Activated CD4-positive, alpha-beta T cell treated with anti-CD3 and anti-CD28 coated beads, Interleukin-2, amount 50 U/mL, for 1 hour (primary cell): ENCODE measurements around the gene CATSPER3.

ENCODE experiments used
- DNase-seq: peaks from one replicate; pipeline ENCODE4 v3.0.0-alpha.2; 2020

Gene CATSPER3

DNA sequence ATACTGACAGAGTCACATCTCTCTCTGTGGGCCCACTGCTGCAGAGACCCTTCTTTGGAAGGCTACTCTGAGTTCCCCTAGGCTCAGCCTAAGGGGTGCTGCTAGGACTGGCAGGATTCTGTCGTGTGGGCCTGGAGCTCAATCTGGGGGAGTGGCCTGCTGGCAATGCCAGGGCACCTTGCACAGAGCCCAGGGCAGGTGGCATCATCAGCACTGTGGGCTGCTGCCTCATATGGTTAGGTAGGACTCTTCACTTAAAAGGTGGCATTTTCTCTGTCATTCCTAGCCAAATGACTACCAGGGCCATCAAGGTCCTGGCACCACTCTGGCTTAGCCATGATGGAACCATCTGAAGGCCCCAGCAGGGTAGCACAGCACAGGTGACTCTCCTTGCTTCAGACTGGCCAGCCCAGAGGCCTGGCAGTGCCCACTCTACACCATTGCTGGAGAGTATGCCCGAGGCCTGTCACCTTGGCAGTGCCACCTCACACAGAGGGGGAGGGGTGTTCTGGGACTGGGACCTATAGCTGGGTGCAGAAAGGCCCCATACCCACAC lies 44.4 kb downstream of the CATSPER3 start:
- DNase-seq, result no peak

DNA sequence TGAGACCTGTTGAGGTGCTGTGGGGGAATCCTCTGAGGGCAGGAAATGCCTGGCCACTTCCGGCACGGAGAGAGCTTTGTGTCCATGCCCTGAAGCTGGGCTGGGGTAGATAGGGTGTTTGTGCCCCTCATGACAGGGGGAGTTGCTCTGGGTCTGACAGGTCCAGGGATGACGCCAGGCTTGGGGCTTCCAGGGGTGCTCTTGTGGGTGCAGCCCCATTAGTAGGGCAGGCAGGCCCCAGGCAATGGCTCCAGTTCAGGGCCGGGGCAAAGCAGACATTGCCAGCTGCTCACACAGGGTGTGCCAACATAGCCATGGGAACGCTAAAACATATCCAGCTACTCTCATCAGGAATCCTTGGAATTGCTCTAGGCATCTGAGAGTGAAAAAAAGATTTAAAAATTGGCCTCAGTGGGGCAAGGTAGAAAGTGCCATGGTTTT lies 45.3 kb downstream of the CATSPER3 start:
- no peak for DNase-seq

GRCh38 chr5:135013445-135013844 lies 45.7 kb downstream of the CATSPER3 start:
- no peak for DNase-seq

GRCh38 chr5:135013947-135014570 lies 46.4 kb downstream of the CATSPER3 start:
- DNase-seq, result no peak

DNA sequence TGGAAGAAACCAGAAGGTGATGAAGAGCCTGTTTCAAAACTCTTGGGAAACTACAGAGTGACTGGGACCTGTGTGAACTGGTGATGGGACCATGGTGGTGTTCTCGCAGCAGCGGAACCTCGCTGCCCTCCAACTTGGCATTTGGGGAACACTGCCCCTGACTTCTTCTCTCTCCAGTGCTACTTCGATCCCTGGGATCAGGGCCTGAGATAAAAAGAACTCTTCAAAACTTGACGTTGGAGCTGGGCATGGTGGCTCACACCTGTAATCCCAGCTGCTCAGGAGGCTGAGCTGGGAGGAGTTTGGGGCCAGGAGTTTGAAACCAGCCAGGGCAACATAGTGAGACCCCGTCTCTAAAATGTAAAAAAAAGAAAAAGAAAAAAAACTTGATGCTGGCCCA lies 48.2 kb downstream of the CATSPER3 start:
- DNase-seq, result no peak

GRCh38 chr5:135016861-135017290 lies 49.2 kb downstream of the CATSPER3 start:
- DNase-seq, result no peak

GRCh38 chr5:135018457-135018856 lies 50.8 kb downstream of the CATSPER3 start:
- DNase-seq, result no peak

DNA sequence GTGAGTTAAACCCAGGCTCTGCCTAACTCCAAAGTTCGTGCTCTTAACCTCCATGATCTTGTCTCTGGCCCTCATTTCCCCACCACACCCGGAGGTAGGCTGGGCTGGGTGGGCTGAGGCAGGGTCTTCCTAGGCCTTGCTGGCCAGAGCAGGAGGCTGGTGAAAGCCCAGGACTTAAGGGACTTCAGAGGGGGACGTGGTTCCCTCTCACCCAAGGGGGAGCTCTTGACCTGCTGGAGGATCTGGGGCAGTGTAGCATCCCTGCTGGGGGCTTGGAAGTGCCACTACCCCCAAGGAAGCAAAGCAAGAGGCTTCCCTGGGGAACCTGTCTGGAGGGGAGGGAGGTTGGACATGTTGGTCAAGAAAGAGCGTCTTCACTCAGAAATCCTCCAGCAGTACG lies 51.6 kb downstream of the CATSPER3 start:
- no peak for DNase-seq

DNA sequence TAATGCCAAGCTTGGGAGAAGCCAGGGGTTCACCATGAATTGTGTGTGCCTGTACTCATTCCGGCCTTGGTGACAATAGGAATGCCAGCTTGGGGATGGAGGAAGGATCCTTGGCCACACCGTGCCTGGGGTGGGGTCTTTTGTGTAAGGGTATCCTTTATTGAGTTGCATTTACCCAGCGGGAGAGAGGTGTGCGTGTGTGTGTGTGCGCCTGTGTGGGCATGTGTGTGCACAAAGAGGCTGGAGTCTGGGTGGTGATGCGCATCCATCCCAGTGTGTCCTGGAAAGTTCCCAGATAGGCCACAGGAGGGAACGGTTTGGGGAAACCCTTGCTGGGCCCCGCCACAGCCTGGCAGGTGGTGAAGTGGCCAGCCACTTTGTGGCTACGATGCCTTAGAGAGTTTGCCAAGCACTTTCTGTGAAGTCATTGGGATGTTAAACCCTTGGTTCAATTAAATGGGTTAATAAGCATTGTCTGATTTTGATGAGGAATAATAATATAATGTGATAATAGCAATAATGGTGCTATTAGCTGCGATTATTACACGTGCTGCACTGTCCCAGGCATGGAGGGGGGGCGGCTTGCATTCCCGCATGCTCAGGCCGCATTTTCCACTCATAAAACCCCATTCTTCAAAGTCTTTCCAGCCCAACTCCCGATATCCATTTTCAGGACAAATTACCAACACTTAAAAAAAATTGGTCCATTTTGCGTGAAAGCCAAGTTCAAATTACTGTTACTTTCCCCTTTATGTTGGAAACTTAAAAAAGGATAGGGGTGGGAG lies 52.6 kb downstream of the CATSPER3 start:
- DNase-seq, result no peak

DNA sequence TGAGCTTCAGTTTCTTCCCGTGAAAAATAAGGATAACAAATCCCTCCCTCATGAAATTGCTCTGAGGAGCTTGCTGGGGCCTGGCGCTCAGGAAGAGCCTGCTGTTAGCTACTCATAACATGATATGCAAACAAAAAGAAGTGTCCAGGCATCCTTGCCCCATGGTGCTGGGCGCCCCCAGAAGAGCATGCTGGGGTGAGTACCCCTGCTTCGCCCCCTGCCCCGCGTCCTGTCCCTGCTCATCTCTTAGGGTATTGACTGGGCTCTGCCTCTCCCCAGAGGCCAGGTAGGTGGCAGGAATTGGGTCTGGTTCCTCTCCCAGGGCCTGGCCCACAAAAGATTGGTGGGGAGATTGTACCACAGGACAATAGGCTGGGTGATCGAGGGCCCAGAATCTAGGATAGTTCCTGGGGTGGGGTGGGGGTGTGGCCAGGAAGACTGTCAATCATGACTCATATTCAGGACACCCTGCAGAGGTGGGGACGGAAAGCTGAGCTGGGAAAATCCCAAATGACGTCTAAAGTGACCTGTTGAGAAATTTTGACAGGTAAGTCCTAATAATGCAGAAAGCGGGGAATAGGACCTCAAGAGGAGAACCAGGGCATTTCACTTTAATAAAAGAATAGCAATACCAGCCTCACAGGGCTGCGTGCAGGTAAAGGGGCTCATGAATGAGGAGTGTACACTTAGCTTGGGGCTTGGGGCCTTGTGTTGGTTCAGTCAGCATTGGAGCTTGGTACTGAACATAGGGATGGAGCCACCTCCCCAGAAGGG lies 57.4 kb downstream of the CATSPER3 start:
- no peak for DNase-seq

- DNase-seq, result no peak
Measured at GRCh38 chr5:135025730-135026644, 58.3 kb downstream of the CATSPER3 start.

DNA sequence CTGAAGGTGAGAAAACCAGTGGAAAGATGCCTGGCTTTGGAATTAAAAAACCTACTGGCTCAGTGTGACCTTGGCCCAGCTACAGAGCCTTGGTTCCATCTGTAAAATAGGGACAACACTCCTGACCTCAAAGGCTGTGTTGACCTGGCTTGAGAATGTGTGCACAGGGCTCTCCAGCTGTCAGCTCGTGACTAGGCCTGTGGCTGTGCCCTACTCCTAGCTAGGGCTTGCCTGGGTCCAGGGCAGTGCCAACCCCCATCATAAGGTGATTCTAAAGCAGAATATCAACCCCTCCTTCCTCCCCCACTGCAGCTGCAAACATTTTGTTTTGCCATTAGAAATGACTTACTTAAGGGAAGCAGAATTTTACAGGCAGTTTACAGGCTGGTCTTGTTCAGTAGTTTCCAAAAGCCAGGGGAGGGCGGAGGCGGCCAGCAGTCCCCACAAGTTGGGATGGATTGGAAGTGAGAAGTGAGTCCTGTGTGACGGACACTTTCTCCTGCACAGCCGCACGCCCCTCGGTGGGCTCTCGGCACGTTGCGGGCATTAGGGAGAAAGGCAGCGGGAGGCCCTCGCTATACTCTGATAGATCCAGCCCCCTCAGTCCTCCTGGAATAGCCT lies 59.0 kb downstream of the CATSPER3 start:
- no peak for DNase-seq

DNA sequence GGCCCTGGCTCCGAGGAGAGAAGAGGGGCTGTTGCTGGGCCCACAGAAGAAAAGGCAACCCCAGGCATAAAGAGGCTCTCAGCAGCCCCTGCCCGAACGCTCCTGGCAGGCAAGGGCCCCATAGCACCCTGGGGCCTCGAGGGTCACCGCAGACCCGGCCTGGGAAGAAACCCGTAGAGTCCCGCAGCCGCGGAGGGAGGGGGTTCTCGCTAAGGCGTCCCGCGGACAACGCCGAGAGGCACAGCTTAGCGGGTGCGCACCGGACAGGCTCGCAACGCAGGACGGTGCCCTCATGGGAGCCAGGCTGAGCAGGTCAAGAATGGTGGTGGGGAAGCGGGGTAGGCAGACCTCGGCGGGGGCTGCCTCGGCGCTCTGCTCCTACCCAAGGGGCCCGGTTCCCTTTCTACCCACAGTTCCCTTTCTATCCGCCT lies 59.6 kb downstream of the CATSPER3 start:
- no peak for DNase-seq

- no peak for DNase-seq
Measured at GRCh38 chr5:135027697-135028615, 60.2 kb downstream of the CATSPER3 start.

DNA sequence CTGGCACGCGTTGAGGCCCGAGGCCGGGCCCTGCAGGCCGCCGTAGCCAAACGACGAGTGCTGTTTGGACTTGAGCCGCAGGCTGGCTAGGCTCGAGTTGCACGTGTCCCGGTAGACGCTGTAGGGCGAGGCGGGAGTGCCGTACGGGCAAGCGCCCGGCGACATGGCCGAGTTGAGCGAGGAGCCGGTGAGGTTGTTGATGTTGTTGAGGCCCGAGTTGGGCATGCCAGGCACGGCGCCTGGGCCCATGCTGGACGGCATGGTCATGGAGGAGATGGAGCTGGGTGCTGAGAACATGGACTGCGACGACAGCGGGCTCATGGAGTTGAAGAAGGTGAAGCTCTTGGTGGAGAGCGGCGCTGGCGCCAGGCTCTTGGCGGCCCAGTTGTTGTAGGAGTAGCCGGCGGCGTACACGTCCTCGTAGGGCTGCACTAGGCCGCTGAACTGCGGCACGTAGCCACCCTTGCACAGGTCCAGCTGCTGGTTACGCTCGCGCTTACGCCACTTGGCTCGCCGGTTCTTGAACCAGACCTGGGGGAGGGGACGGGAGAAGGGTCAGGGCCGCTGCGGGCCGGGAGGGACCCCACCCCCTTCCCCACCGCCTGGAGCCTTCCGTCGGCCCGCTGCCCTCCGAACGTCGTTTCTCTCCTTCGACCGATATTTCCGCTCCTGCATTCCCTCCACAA lies 61.2 kb downstream of the CATSPER3 start:
- DNase-seq, result no peak

DNA sequence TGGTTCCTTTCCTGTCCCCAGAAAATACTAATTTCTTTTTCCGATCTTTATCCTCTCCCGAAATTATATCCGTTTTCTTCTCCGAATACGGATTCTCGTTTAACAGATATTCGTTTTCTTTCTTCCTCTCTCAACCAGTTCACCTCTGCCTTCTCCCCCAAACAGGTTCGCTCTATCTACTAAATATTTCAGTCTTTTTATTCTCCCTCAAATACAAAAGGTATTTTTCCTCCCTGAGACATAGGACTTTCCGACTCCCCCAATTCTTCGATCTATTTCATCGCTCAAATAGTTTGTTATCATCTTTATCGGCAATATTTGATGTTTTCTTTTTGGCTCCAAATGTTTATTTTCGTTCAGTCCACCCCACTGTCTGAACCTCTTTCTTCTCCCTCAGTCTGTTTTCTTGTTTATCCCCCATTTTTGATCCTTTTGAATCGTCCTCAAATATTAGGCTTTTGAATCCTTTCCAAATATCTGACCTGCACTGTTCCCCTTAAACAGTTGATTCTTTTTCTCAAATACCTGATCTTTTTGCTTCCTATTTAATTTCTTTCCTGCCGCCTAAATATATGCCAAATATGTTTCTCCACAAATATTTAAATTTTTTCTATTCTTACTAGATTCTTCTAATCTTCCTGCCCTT lies 61.9 kb downstream of the CATSPER3 start:
- DNase-seq, result no peak

GRCh38 chr5:135030123-135030955 lies 62.6 kb downstream of the CATSPER3 start:
- no peak for DNase-seq
